Right lobe of liver (tissue), 4 donors: Measurements from ENCODE around the gene PDCD7.

Experiments
- CTCF ChIP-seq, 4 donors: fragments of 200-600 bp in 3 of 4; fragments of 450-650 bp in 1 of 4; IDR thresholded peaks; one replicate each; pipeline versions ENCODE4 v1.5.1 to v1.8.0; 2016 to 2022; ENCODE audit warnings: antibody characterized with exemption in 4 of 4, mild to moderate bottlenecking in 2 of 4
- POLR2A ChIP-seq: fragments of 450-650 bp; IDR thresholded peaks from one replicate; pipeline ENCODE4 v1.6.1; 2017; ENCODE audit warnings: antibody characterized with exemption, mild to moderate bottlenecking
- donor health status: DM: no; HTN: no; CAD: no.
- donor health status: DM: no; HTN: no; CAD: no.
- donor health status: DM: no; HTN: yes; CAD: no.

GRCh38 chr15:65134538-65134937 lies 930 bp upstream of the PDCD7 start:
- TF ChIP-seq CTCF (IDR thresholded peaks at IDR 0.05) (no peak), POLR2A (no peak)
